Effector memory CD8-positive, alpha-beta T cell (primary cell): Measurements from ENCODE around the gene SEMA7A.

ENCODE experiments used
- ATAC-seq: fragments of 150-1000 bp; cut with Tn5 transposase; replicated peaks from 2 replicates; pipeline ENCODE4 v1.10.0; 2021; ENCODE audit warnings: mild to moderate bottlenecking, moderate library complexity
- DNase-seq, 3 experiments: peaks; one replicate each; pipeline ENCODE4 v3.0.0; 2021
- H3K27ac Mint-ChIP-seq, 2 donors: one replicate each; pipeline ENCODE4 v1.8.0; 2022; ENCODE audit warnings: mild to moderate bottlenecking in 2 of 2, mixed read lengths in 2 of 2, moderate library complexity in 2 of 2
- H3K27me3 Mint-ChIP-seq, 2 donors: one replicate each; pipeline ENCODE4 v1.8.0; 2022; ENCODE audit warnings: mixed read lengths in 2 of 2
- H3K36me3 Mint-ChIP-seq: one replicate; pipeline ENCODE4 v1.8.0; 2022; ENCODE audit warnings: mild to moderate bottlenecking, moderate library complexity, mixed read lengths; ENCODE audit not compliant: insufficient read depth
- H3K4me1 Mint-ChIP-seq, 2 donors: one replicate each; pipeline ENCODE4 v1.8.0; 2022; ENCODE audit warnings: low read depth in 2 of 2, mixed read lengths in 2 of 2
- H3K4me3 Mint-ChIP-seq, 2 donors: one replicate each; pipeline ENCODE4 v1.8.0; 2022; ENCODE audit warnings: mild to moderate bottlenecking in 2 of 2, mixed read lengths in 2 of 2, moderate library complexity in 2 of 2
- H3K9me3 Mint-ChIP-seq, 2 donors: one replicate each; pipeline ENCODE4 v1.8.0; 2022; ENCODE audit warnings: mixed read lengths in 2 of 2

SEMA7A gene

GRCh38 chr15:74422265-74422651, 11.5 kb downstream of the SEMA7A start:
- H3K36me3 Mint-ChIP-seq: peaks cover 4% of the 10 kb centered on the region

GRCh38 chr15:74421302-74422245, 12.2 kb downstream of the SEMA7A start:
- no peak overlapping the region for H3K4me3 Mint-ChIP-seq
- H3K36me3 Mint-ChIP-seq: peaks cover 4% of the 10 kb centered on the region
- H3K27ac Mint-ChIP-seq: peak overlapping the region in 1 of 2 donors; percentile 90
- H3K27me3 Mint-ChIP-seq: no peaks in the 10 kb centered on the region
- H3K4me1 Mint-ChIP-seq: peaks cover 19 to 45% of the 10 kb centered on the region in 2 donors
- H3K9me3 Mint-ChIP-seq: no peaks in the 10 kb centered on the region
- DNase-seq: no peak
- no peak for ATAC-seq

More at GRCh38 chr15:74422265-74422651, 11.5 kb downstream of the SEMA7A start:
- no peak overlapping the region for H3K4me3 Mint-ChIP-seq
- H3K27ac Mint-ChIP-seq: peak overlapping the region in 1 of 2 donors; percentile 74
- H3K27me3 Mint-ChIP-seq: no peaks in the 10 kb centered on the region
- no peak for DNase-seq
- no peaks in the 10 kb centered on the region for H3K9me3 Mint-ChIP-seq
- H3K4me1 Mint-ChIP-seq: peaks cover 16 to 49% of the 10 kb centered on the region in 2 donors
- ATAC-seq: no peak

- Mint-ChIP-seq H3K4me1 (peaks cover 22 to 45% of the 10 kb centered on the region in 2 donors), H3K27me3 (no peaks in the 10 kb centered on the region), H3K27ac (peak overlapping the region; percentile 69 to 90), H3K36me3 (peaks cover 7% of the 10 kb centered on the region), H3K9me3 (no peaks in the 10 kb centered on the region), H3K4me3 (peak overlapping the region; percentile 53 to 59)
- ATAC-seq (peak; percentile 65), DNase-seq (no peak)
Measured at GRCh38 chr15:74420193-74420905, 13.4 kb downstream of the SEMA7A start.

GRCh38 chr15:74419432-74419831, 14.3 kb downstream of the SEMA7A start:
- H3K27me3 Mint-ChIP-seq: no peaks in the 10 kb centered on the region
- H3K9me3 Mint-ChIP-seq: no peaks in the 10 kb centered on the region
- peaks cover 7% of the 10 kb centered on the region for H3K36me3 Mint-ChIP-seq
- peaks cover 24 to 44% of the 10 kb centered on the region in 2 donors for H3K4me1 Mint-ChIP-seq
- ATAC-seq: no peak
- DNase-seq: no peak
- H3K4me3 Mint-ChIP-seq: no peak overlapping the region
- peak overlapping the region; percentile 69 to 90 for H3K27ac Mint-ChIP-seq

- Mint-ChIP-seq H3K4me3 (no peak overlapping the region), H3K4me1 (peaks cover 24 to 38% of the 10 kb centered on the region in 2 donors), H3K27me3 (no peaks in the 10 kb centered on the region), H3K9me3 (no peaks in the 10 kb centered on the region), H3K27ac (peak overlapping the region; percentile 13 to 71), H3K36me3 (peaks cover 7% of the 10 kb centered on the region)
- no peak for DNase-seq
- no peak for ATAC-seq
Measured at GRCh38 chr15:74418575-74419338, 15.0 kb downstream of the SEMA7A start.

GRCh38 chr15:74417670-74418069, 16.1 kb downstream of the SEMA7A start:
- Mint-ChIP-seq H3K27ac (peak overlapping the region in 1 of 2 donors; percentile 71), H3K4me3 (no peak overlapping the region), H3K27me3 (no peaks in the 10 kb centered on the region), H3K36me3 (peaks cover 9% of the 10 kb centered on the region), H3K4me1 (peaks cover 22 to 31% of the 10 kb centered on the region in 2 donors), H3K9me3 (no peaks in the 10 kb centered on the region)
- DNase-seq (no peak), ATAC-seq (no peak)

- no peak for ATAC-seq
- H3K27ac Mint-ChIP-seq: peak overlapping the region in 1 of 2 donors; percentile 71
- H3K9me3 Mint-ChIP-seq: no peaks in the 10 kb centered on the region
- no peak for DNase-seq
- no peak overlapping the region for H3K4me3 Mint-ChIP-seq
- peaks cover 22 to 30% of the 10 kb centered on the region in 2 donors for H3K4me1 Mint-ChIP-seq
- peaks cover 9% of the 10 kb centered on the region for H3K36me3 Mint-ChIP-seq
- H3K27me3 Mint-ChIP-seq: no peaks in the 10 kb centered on the region
Measured at GRCh38 chr15:74417225-74417624, 16.5 kb downstream of the SEMA7A start.

GRCh38 chr15:74415966-74416916, 17.5 kb downstream of the SEMA7A start:
- DNase-seq (no peak), ATAC-seq (no peak)
- H3K4me3 Mint-ChIP-seq: no peak overlapping the region
- H3K36me3 Mint-ChIP-seq: peaks cover 12% of the 10 kb centered on the region
- H3K9me3 Mint-ChIP-seq: no peaks in the 10 kb centered on the region
- peak overlapping the region; percentile 62 to 71 for H3K27ac Mint-ChIP-seq
- peaks cover 22 to 23% of the 10 kb centered on the region in 2 donors for H3K4me1 Mint-ChIP-seq
- H3K27me3 Mint-ChIP-seq: no peaks in the 10 kb centered on the region

GRCh38 chr15:74414603-74415338, 19.0 kb downstream of the SEMA7A start:
- peaks cover 12% of the 10 kb centered on the region for H3K36me3 Mint-ChIP-seq
- no peaks in the 10 kb centered on the region for H3K27me3 Mint-ChIP-seq
- no peak for DNase-seq
- H3K9me3 Mint-ChIP-seq: no peaks in the 10 kb centered on the region
- no peak overlapping the region for H3K4me3 Mint-ChIP-seq
- peaks cover 11 to 12% of the 10 kb centered on the region in 2 donors for H3K4me1 Mint-ChIP-seq
- ATAC-seq: no peak
- H3K27ac Mint-ChIP-seq: peak overlapping the region; percentile 62 to 64

GRCh38 chr15:74414081-74414580, 19.6 kb downstream of the SEMA7A start:
- no peak overlapping the region for H3K4me3 Mint-ChIP-seq
- peaks cover 15% of the 10 kb centered on the region for H3K36me3 Mint-ChIP-seq
- peaks cover 7 to 10% of the 10 kb centered on the region in 2 donors for H3K4me1 Mint-ChIP-seq
- DNase-seq (no peak), ATAC-seq (no peak)
- H3K27ac Mint-ChIP-seq: peak overlapping the region in 1 of 2 donors; percentile 11
- H3K27me3 Mint-ChIP-seq: no peaks in the 10 kb centered on the region
- no peaks in the 10 kb centered on the region for H3K9me3 Mint-ChIP-seq

GRCh38 chr15:74413350-74414080, 20.2 kb downstream of the SEMA7A start:
- H3K27ac Mint-ChIP-seq: peak overlapping the region in 1 of 2 donors; percentile 68
- no peak for DNase-seq
- H3K36me3 Mint-ChIP-seq: peaks cover 15% of the 10 kb centered on the region
- ATAC-seq: no peak
- peaks cover 8 to 11% of the 10 kb centered on the region in 2 donors for H3K4me1 Mint-ChIP-seq
- H3K27me3 Mint-ChIP-seq: no peaks in the 10 kb centered on the region
- no peak overlapping the region for H3K4me3 Mint-ChIP-seq
- H3K9me3 Mint-ChIP-seq: no peaks in the 10 kb centered on the region
